LNCAP (cell line): Measurements from ENCODE around the gene MLLT3.

Experiments
- TF ChIP-seq, protein P1 (sequence below): fragments of 450-650 bp; IDR thresholded peaks from 2 replicates; pipeline ENCODE4 v1.5.1; 2017; ENCODE audit warnings: mild to moderate bottlenecking

MLLT3 gene

GRCh38 chr9:20552874-20553557, 69.3 kb downstream of the MLLT3 start:
- TF ChIP-seq, protein P1, sequence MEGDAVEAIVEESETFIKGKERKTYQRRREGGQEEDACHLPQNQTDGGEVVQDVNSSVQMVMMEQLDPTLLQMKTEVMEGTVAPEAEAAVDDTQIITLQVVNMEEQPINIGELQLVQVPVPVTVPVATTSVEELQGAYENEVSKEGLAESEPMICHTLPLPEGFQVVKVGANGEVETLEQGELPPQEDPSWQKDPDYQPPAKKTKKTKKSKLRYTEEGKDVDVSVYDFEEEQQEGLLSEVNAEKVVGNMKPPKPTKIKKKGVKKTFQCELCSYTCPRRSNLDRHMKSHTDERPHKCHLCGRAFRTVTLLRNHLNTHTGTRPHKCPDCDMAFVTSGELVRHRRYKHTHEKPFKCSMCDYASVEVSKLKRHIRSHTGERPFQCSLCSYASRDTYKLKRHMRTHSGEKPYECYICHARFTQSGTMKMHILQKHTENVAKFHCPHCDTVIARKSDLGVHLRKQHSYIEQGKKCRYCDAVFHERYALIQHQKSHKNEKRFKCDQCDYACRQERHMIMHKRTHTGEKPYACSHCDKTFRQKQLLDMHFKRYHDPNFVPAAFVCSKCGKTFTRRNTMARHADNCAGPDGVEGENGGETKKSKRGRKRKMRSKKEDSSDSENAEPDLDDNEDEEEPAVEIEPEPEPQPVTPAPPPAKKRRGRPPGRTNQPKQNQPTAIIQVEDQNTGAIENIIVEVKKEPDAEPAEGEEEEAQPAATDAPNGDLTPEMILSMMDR: peak; percentile 46; the same call in 1 of the 2 replicates

GRCh38 chr9:20551835-20552234, 70.5 kb downstream of the MLLT3 start:
- TF ChIP-seq, protein P1: no peak

GRCh38 chr9:20551236-20551635, 71.1 kb downstream of the MLLT3 start:
- TF ChIP-seq, protein P1: no peak

DNA sequence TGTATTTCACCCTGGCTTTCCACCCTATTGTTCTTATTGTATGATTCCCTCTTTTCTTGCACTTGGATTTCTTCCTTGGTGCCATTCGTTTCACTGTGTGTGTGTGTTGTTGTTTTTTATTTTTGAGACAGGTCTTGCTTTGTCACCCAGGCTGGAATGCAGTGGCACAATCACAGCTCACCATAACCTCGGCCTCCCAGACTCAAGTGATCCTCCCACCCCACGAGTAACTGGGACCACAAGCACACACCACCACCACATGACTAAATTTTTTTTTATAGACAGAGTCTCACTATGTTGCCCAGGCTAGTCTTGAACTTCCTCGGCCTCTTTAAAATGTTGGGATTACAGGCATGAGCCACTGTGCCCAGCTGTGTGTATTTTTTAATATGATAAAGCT, 72.0 kb downstream of the MLLT3 start:
- TF ChIP-seq, protein P1: no peak

- TF ChIP-seq, protein P1: no peak
These were observed 73.2 kb downstream of the MLLT3 start for GRCh38 chr9:20549053-20549452.

GRCh38 chr9:20545023-20545622, 77.2 kb downstream of the MLLT3 start:
- TF ChIP-seq, protein P1: no peak

DNA sequence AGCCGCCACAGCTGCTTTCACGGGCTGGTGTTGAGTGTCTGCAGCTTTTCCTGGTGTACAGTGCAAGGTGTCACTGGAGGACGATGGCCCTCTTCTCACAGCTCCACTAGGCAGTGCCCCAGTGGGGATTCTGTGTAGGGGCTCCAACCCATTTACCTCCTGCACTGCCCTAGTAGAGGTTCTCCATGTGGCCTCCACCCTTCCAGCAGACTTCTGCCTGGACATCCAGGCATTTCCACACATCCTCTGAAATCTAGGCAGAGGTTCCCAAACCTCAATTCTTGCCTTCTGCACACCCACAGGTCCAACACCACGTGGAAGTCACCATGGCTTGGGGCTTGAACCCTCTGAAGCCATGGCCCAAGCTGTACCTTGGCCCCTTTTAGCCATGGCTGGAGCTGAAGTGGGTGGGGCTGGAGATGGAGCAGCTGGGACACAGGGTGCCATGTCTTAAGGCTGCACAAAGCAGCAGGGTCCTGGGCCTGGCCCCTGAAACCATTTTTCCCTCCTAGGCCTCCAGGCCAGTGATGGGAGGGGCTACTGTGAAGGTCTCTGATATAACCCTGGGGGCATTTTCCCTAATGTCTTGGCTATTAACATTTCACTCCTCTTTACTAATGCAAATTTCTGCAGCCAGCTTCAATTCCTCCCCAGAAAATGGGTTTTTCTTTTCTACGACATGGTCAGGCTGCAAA, 82.0 kb downstream of the MLLT3 start:
- TF ChIP-seq, protein P1: no peak
